Upper lobe of left lung (tissue), 6 donors: ENCODE measurements around the gene RIN3. TPM values are rescaled to one million over a fixed set of nuclear protein-coding genes. Genes with fewer than 3 reads are reported as not detected.

Experiments used
- ATAC-seq, 2 donors: fragments of 200-7000 bp; cut with Tn5 transposase; one replicate each; pipeline ENCODE4 v1.9.1; 2022; ENCODE audit warnings: mild to moderate bottlenecking in 2 of 2, moderate library complexity in 2 of 2; ENCODE audit not compliant: low FRiP score in 2 of 2
- DNase-seq, 2 donors: peaks; one replicate each; pipeline ENCODE4 v3.0.0-alpha.2; 2019 to 2020
- H3K27ac ChIP-seq, 4 donors: fragments of 200-600 bp; sonication (generic); one replicate each; pipeline ENCODE4 v1.5.1; 2016 to 2019
- H3K27me3 ChIP-seq, 4 donors: fragments of 200-600 bp; sonication (generic); one replicate each; pipeline ENCODE4 v1.5.1; 2017 to 2019
- H3K36me3 ChIP-seq, 4 donors: fragments of 200-600 bp; sonication (generic); one replicate each; pipeline ENCODE4 v1.5.1; 2016 to 2019
- H3K4me1 ChIP-seq, 4 donors: fragments of 200-600 bp; sonication (generic); one replicate each; pipeline ENCODE4 v1.5.1; 2018 to 2019
- H3K4me3 ChIP-seq, 4 donors: fragments of 200-600 bp; sonication (generic); one replicate each; pipeline ENCODE4 v1.5.1; 2017 to 2019; ENCODE audit warnings: mild to moderate bottlenecking in 2 of 4, moderate library complexity in 1 of 4
- H3K9me3 ChIP-seq, 4 donors: fragments of 200-600 bp; sonication (generic); one replicate each; pipeline ENCODE4 v1.5.1; 2018 to 2019
- CTCF ChIP-seq, 6 experiments: fragments of 450-650 bp in 4 of 6; fragments of 200-600 bp in 2 of 6; sonication (generic) in 2 of 6; IDR thresholded peaks; one replicate each; pipeline ENCODE4 v1.5.1; 2016 to 2019; ENCODE audit warnings: antibody characterized with exemption in 6 of 6
- EP300 ChIP-seq, 4 donors: sonication (generic); formaldehyde crosslinking; IDR thresholded peaks; one replicate each; pipeline ENCODE4 v1.5.1; 2017; ENCODE audit warnings: antibody characterized with exemption in 4 of 4, control low read depth in 2 of 4
- POLR2A ChIP-seq, 4 donors: fragments of 450-650 bp; IDR thresholded peaks; one replicate each; pipeline ENCODE4 v1.5.1; 2016 to 2017; ENCODE audit warnings: antibody characterized with exemption in 4 of 4, mild to moderate bottlenecking in 2 of 4
- POLR2AphosphoS5 ChIP-seq, 2 donors: sonication (generic); formaldehyde crosslinking; IDR thresholded peaks; one replicate each; pipeline ENCODE4 v1.5.1; 2017; ENCODE audit warnings: antibody characterized with exemption in 2 of 2
- WGBS, 2 donors: methylation state at CpG; one replicate each; pipeline ENCODE4 v1.1.5; 2017 to 2018; 5-methylcytosine and 5-hydroxymethylcytosine counted together
- total RNA-seq, 6 donors: library from RNA; depleted of rRNA in 4 of 6; stranded (reverse); fragments of >200 nt in 4 of 6; gene quantifications; one replicate each; pipeline versions ENCODE4 v1.1.0 to v1.2.1, GENCODE V29; 2016 to 2021
- donor health status: DM: no; HTN: no; CAD: no; lungs with moderate emphysema.
- donor health status: DM: no; HTN: yes; CAD: no; lungs with severe emphysema.

The RIN3 gene
- total RNA-seq, 6 donors from 2014 or later: 19.0 to 88.0 (median 59.7) TPM

- H3K27ac ChIP-seq: peak overlapping the region in 3 of 4 donors; percentile 44 to 60 (median 56)
- whole genome bisulfite sequencing, 2 donors: 80 to 100% methylated on average over 1 of the region's 1 CpG
- DNase-seq (no peak), ATAC-seq (no peak)
- TF ChIP-seq EP300 (IDR thresholded peaks at IDR 0.05): no peak
- TF ChIP-seq CTCF (IDR thresholded peaks at IDR 0.05): no peak
- TF ChIP-seq POLR2AphosphoS5 (IDR thresholded peaks at IDR 0.05): no peak
- TF ChIP-seq POLR2A (IDR thresholded peaks at IDR 0.05): no peak
- H3K9me3 ChIP-seq: no peaks in the 10 kb centered on the region
- peaks cover 14 to 24% (median 18%) of the 10 kb centered on the region in 4 donors for H3K4me1 ChIP-seq
- H3K27me3 ChIP-seq: no peaks in the 10 kb centered on the region
- no peaks in the 10 kb centered on the region for H3K36me3 ChIP-seq
- no peak overlapping the region for H3K4me3 ChIP-seq
Observed at GRCh38 chr14:92475037-92475436, 38.5 kb upstream of the RIN3 start.

- WGBS, 2 donors: 48 to 56% methylated on average over 14 of the region's 14 CpGs
- Histone ChIP-seq H3K4me1 (peaks cover 14 to 24% (median 18%) of the 10 kb centered on the region in 4 donors), H3K36me3 (no peaks in the 10 kb centered on the region), H3K9me3 (no peaks in the 10 kb centered on the region), H3K4me3 (no peak overlapping the region), H3K27me3 (no peaks in the 10 kb centered on the region), H3K27ac (peak overlapping the region in 3 of 4 donors; percentile 44 to 60 (median 56))
- ATAC-seq (peak in 1 of 2 donors; percentile 74), DNase-seq (peak in 1 of 2 donors; percentile 59)
- peak; percentile 44 to 70 for TF ChIP-seq POLR2AphosphoS5 (IDR thresholded peaks at IDR 0.05)
- TF ChIP-seq EP300 (IDR thresholded peaks at IDR 0.05): no peak
- no peak for TF ChIP-seq CTCF (IDR thresholded peaks at IDR 0.05)
- no peak for TF ChIP-seq POLR2A (IDR thresholded peaks at IDR 0.05)
Observed at GRCh38 chr14:92475451-92476187, 38.0 kb upstream of the RIN3 start.

GRCh38 chr14:92480856-92481255 lies 32.7 kb upstream of the RIN3 start:
- Histone ChIP-seq H3K9me3 (no peaks in the 10 kb centered on the region), H3K4me1 (peaks cover 15% of the 10 kb centered on the region in 4 donors), H3K36me3 (no peaks in the 10 kb centered on the region), H3K4me3 (no peak overlapping the region), H3K27me3 (no peaks in the 10 kb centered on the region), H3K27ac (no peak overlapping the region)
- WGBS, 2 donors: 75 to 77% methylated on average over 3 of the region's 3 CpGs
- DNase-seq (no peak), ATAC-seq (no peak)
- TF ChIP-seq EP300 (IDR thresholded peaks at IDR 0.05) (no peak), CTCF (IDR thresholded peaks at IDR 0.05) (no peak), POLR2A (IDR thresholded peaks at IDR 0.05) (no peak), POLR2AphosphoS5 (IDR thresholded peaks at IDR 0.05) (no peak)

GRCh38 chr14:92481386-92481785 lies 32.2 kb upstream of the RIN3 start:
- no peak for TF ChIP-seq CTCF (IDR thresholded peaks at IDR 0.05)
- no peak for ATAC-seq
- peak in 1 of 2 donors; percentile 12 for DNase-seq
- H3K36me3 ChIP-seq: no peaks in the 10 kb centered on the region
- H3K9me3 ChIP-seq: no peaks in the 10 kb centered on the region
- H3K4me3 ChIP-seq: no peak overlapping the region
- WGBS, 2 donors: 27 to 53% methylated on average over 1 of the region's 1 CpG
- peaks cover 10 to 13% (median 11%) of the 10 kb centered on the region in 4 donors for H3K4me1 ChIP-seq
- H3K27ac ChIP-seq: no peak overlapping the region
- no peaks in the 10 kb centered on the region for H3K27me3 ChIP-seq
